AG10803 (cell line): ENCODE results near the gene ARL15.

Experiments
- DNase-seq: peaks from one replicate; pipeline ENCODE4 v3.0.0; 2010; ENCODE audit warnings: low read depth
- H3K4me3 ChIP-seq: 2 replicates; pipeline ENCODE4 v1.5.1; 2011; ENCODE audit warnings: mild to moderate bottlenecking, low read length, control low read depth
- TF ChIP-seq, protein P1 (sequence below): conservative IDR thresholded peaks from 2 replicates; pipeline ENCODE4 v1.5.1; 2011; ENCODE audit warnings: mild to moderate bottlenecking, low read length, control low read depth, inconsistent platforms

Gene ARL15

GRCh38 chr5:54294097-54294667 lies 16.2 kb downstream of the ARL15 start:
- DNase-seq = no peak
- TF ChIP-seq, protein P1, sequence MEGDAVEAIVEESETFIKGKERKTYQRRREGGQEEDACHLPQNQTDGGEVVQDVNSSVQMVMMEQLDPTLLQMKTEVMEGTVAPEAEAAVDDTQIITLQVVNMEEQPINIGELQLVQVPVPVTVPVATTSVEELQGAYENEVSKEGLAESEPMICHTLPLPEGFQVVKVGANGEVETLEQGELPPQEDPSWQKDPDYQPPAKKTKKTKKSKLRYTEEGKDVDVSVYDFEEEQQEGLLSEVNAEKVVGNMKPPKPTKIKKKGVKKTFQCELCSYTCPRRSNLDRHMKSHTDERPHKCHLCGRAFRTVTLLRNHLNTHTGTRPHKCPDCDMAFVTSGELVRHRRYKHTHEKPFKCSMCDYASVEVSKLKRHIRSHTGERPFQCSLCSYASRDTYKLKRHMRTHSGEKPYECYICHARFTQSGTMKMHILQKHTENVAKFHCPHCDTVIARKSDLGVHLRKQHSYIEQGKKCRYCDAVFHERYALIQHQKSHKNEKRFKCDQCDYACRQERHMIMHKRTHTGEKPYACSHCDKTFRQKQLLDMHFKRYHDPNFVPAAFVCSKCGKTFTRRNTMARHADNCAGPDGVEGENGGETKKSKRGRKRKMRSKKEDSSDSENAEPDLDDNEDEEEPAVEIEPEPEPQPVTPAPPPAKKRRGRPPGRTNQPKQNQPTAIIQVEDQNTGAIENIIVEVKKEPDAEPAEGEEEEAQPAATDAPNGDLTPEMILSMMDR = no peak
- no peak overlapping the region for H3K4me3 ChIP-seq

GRCh38 chr5:54292866-54293265 lies 17.5 kb downstream of the ARL15 start:
- no peak overlapping the region for H3K4me3 ChIP-seq
- TF ChIP-seq, protein P1 = no peak
- DNase-seq = no peak

DNA sequence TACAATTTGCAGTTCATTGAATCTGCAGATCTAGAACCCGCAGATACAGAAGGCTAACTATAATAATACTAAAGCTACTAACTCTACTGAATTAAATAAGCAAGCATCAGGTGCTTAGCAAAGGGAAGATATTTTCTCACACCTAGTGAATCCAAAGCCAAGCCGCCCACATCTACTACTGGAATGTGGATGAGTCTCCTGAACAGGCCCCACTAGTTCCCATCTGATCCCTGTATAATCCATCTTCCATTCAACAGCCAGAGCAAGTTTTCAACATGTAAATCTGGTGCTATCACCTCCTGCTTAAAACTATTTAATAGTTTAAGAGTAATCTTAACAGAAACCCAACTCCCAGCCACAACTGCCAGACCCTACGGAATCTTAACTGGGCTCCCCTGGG lies 18.9 kb downstream of the ARL15 start:
- DNase-seq = no peak
- no peak overlapping the region for H3K4me3 ChIP-seq
- TF ChIP-seq, protein P1 = no peak

GRCh38 chr5:54289769-54290168 lies 20.6 kb downstream of the ARL15 start:
- H3K4me3 ChIP-seq = no peak overlapping the region
- TF ChIP-seq, protein P1 = no peak
- no peak for DNase-seq

GRCh38 chr5:54288568-54289217 lies 21.7 kb downstream of the ARL15 start:
- DNase-seq = no peak
- TF ChIP-seq, protein P1 = no peak

DNA sequence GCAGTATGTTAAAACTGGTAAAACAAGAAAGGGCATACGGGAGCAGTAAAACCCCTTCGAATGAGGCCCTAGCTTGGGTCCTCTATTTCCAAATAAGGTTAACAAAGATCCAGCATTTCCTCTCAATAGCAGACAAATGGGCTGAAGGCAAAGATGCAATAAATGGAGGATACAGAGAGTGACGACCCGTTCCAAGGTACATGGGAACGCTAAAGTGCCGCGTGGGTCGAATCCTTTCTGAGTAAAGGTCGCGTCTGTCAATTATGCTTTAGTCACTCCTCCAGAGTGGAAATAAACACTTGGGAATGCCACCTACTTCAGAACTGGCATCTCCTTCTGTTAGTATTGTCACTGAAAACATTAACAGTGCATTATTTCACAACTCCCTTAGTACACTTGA lies 24.7 kb downstream of the ARL15 start:
- no peak for DNase-seq
- TF ChIP-seq, protein P1 = no peak
- no peak overlapping the region for H3K4me3 ChIP-seq

More at GRCh38 chr5:54288568-54289217, 21.7 kb downstream of the ARL15 start:
- no peak overlapping the region for H3K4me3 ChIP-seq

DNA sequence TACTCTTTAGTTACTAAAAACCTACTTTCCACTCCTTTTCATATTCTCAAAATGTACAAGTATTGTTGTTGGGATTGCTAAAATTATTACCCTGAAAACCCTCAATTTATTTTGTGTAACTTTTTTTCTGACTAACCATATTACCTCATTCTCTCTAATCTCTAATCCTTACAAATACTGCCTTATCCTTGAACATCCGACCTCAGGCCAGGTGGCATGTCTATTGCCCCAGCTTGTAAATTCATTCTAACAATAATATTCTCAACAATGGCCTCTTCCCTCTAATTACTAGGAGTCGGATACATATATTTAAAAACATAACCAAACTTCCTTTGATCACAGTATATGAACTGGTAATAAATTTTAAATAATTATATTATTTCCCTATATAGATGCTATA lies 25.8 kb downstream of the ARL15 start:
- no peak overlapping the region for H3K4me3 ChIP-seq
- TF ChIP-seq, protein P1 = no peak
- DNase-seq = no peak
